ENCODE results near the gene MCF2L2. TPM values are rescaled to one million over a fixed set of nuclear protein-coding genes. Genes with fewer than 3 reads are reported as not detected.

MCF2L2 gene
- total and polyA plus RNA-seq, 2 donors (not counting 3 experiments of a cell fraction or from before 2014, with no cell fraction given) = 0.15 to 1.1 TPM

DNA sequence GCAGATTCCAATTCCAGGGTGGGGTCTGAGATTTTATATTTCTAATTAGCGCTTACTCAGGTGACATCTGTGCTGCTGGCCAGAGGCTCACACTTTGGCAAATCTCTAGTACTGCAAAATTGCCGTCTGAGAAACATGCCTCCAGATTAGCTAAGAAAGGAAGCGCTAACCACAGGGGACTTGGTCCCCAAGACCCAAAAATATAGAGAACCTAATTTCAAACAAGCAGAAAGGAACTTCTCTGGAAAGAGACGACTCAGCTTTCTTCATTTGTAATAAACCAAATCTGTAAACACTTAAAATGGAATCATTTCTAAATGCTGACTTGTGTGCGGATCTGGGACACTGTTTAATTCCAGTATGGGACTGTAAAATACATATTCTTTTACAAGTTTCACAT is 119.7 kb downstream of the MCF2L2 start:
- Histone ChIP-seq H3K4me2 (ENCODE audit: insufficient read depth, low read length) (no peak overlapping the region), H4K20me1 (replicated peaks; ENCODE audit: control insufficient read depth, extremely low read depth, insufficient read depth, low read length) (no peaks in the 10 kb centered on the region), H3K9ac (replicated peaks; ENCODE audit: extremely low read depth, insufficient read depth, low read length) (no peak overlapping the region), H3K27ac (ENCODE audit: insufficient read depth, low read depth, low read length) (no peak overlapping the region), H3K9me1 (replicated peaks; ENCODE audit: control insufficient read depth, extremely low read depth, insufficient read depth, low read length) (no peaks in the 10 kb centered on the region), H2AFZ (ENCODE audit: low read depth, low read length) (no peak overlapping the region), H3K9me3 (replicated peaks; ENCODE audit: control insufficient read depth, insufficient read depth, low read length) (no peaks in the 10 kb centered on the region), H3K4me1 (ENCODE audit: control insufficient read depth, extremely low read depth, insufficient read depth, low read length) (peaks cover 4% of the 10 kb centered on the region), H3K36me3 (ENCODE audit: control insufficient read depth in 2 of 2, extremely low read depth in 1 of 2, insufficient read depth in 2 of 2, low read length in 2 of 2) (no peaks in the 10 kb centered on the region), H3K4me3 (replicated peaks in 1 of 3; ENCODE audit: insufficient read depth in 1 of 3, low read depth in 1 of 3, low read length in 3 of 3) (no peak overlapping the region), H3K27me3 (ENCODE audit: control insufficient read depth in 2 of 2, insufficient read depth in 2 of 2, low read length in 2 of 2) (no peaks in the 10 kb centered on the region), H3K79me2 (ENCODE audit: control insufficient read depth, insufficient read depth, low read length) (no peaks in the 10 kb centered on the region)
- TF ChIP-seq POLR2AphosphoS5 (IDR thresholded peaks at IDR 0.05; ENCODE audit: insufficient read depth, low read depth, low read length) (no peak), FOS (IDR thresholded peaks at IDR 0.05; ENCODE audit: borderline replicate concordance, insufficient read depth, low read length) (no peak), JUN (IDR thresholded peaks at IDR 0.05; ENCODE audit: borderline replicate concordance, insufficient read depth, insufficient read length, low read depth) (no peak), MYC (IDR thresholded peaks at IDR 0.05; ENCODE audit: low read depth, low read length) (no peak), POLR2A (IDR thresholded peaks at IDR 0.05; ENCODE audit: low read depth, low read length) (no peak), EZH2 (IDR thresholded peaks at IDR 0.05; ENCODE audit: borderline replicate concordance, low read depth, low read length, severe bottlenecking) (no peak), GATA2 (IDR thresholded peaks at IDR 0.05; ENCODE audit: insufficient read depth, insufficient read length, low read depth, low read length) (no peak)
- TF ChIP-seq, protein P1, sequence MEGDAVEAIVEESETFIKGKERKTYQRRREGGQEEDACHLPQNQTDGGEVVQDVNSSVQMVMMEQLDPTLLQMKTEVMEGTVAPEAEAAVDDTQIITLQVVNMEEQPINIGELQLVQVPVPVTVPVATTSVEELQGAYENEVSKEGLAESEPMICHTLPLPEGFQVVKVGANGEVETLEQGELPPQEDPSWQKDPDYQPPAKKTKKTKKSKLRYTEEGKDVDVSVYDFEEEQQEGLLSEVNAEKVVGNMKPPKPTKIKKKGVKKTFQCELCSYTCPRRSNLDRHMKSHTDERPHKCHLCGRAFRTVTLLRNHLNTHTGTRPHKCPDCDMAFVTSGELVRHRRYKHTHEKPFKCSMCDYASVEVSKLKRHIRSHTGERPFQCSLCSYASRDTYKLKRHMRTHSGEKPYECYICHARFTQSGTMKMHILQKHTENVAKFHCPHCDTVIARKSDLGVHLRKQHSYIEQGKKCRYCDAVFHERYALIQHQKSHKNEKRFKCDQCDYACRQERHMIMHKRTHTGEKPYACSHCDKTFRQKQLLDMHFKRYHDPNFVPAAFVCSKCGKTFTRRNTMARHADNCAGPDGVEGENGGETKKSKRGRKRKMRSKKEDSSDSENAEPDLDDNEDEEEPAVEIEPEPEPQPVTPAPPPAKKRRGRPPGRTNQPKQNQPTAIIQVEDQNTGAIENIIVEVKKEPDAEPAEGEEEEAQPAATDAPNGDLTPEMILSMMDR (IDR thresholded peaks at IDR 0.05; ENCODE audit: extremely low read depth in 1 of 2, insufficient read depth in 1 of 2, low read depth in 1 of 2, low read length in 2 of 2) = no peak
- TF ChIP-seq, protein P2, sequence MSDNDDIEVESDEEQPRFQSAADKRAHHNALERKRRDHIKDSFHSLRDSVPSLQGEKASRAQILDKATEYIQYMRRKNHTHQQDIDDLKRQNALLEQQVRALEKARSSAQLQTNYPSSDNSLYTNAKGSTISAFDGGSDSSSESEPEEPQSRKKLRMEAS (IDR thresholded peaks at IDR 0.05; ENCODE audit: insufficient read depth, insufficient read length) = no peak
- FAIRE-seq = no peak
- no TSS peak for BruUV-seq (replicated peaks)
- ChIA-PET POLR2A (no interaction called here), CTCF (interaction anchor here (1.3 to 1.6 kb wide), 2 partner anchors 15 to 74 kb away, joined by 3 to 4 read pairs; no protein-coding TSS in a partner anchor)
- dilution Hi-C loops (cut with MboI; ENCODE audit: extremely low pct_ligation_motif_present, low sequenced_read_pairs) (no loop called here), intact Hi-C loops (cut with micrococcal nuclease) (no loop called here)
- DNase-seq (ENCODE audit: low read depth, low spot score) = no peak
